GM21786 (cell line): ENCODE results near the gene GPC6.

Experiments used
- ATAC-seq: cut with Tn5 transposase; IDR thresholded peaks from one replicate; pipeline ENCODE4 v1.9.1; 2021; ENCODE audit not compliant: unreplicated experiment

The GPC6 gene

DNA sequence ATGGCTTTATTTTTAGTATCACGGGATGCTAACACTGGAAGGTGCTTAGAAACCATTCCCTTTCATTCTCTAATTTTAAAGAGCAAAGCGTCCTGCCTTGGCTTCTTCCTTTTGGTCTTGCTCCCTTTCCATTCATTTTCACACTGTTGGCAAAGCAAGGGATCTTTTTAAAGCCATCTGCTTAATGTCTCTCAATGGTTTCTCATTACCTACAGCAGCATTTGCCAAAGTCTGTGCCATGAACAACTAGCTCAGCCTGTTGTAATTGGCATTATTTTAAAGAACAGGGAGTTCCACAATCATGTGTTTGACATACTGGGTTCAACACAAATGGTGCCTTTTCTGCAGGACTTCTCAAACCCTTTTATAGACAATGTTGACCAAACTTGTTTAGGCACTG is 444.3 kb downstream of the GPC6 start:
- ATAC-seq, result no peak

DNA sequence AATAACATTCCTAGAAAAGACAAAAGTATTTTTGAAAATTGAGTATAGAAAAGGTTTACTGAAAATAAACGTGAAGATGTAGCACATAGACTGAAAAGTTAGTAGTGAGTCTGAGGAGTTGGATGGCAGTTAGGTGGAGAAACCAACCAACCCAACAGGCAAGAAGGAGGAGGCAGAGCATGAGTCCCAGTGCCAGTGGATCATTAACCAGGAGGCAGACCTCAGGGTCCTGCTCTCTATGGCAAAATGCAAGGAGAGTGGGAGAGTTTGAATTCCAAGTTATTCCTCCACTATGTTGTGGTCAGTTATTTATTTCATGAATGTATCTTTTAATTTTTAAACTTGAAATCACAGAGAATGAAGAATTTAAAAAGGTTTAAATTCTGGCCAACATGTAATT is 446.4 kb downstream of the GPC6 start:
- no peak for ATAC-seq

DNA sequence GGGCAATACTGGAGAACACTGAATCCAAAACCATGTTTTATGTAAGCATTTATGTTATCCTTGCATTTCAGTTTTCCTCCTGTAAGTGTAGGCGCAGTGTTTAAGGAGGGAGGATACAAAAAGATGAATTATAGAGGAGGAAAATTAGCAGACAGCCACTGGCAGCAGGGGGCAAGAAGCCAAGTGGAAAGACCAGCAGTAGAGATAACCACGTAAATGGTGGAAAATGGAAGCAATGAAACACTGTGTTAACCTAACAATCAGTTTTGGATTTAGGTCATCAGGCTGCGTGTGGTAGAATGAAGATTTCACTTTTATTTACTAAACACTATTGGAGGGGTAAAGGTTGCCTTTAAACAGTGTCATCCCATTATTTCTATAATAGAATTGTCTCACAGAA is 447.3 kb downstream of the GPC6 start:
- no peak for ATAC-seq

DNA sequence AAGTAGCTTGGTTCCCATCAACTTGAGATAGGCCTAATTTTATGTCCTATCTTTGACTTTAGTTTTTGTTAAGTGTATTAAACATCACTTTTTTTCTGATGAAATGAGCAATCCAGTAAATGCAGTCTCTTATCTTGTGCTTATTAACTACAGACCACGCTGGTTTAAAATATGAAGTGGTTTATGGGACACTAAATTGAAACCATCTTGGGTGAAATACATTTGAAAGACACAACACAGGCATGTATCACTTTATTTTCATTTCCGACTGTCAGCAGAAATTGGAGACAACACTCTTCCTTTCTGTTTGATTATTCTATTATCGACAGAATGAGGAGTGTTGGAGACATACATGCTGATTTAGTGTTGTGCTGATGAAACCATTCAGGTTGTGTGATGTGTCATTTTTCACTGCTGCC is 447.7 kb downstream of the GPC6 start:
- ATAC-seq, result no peak

DNA sequence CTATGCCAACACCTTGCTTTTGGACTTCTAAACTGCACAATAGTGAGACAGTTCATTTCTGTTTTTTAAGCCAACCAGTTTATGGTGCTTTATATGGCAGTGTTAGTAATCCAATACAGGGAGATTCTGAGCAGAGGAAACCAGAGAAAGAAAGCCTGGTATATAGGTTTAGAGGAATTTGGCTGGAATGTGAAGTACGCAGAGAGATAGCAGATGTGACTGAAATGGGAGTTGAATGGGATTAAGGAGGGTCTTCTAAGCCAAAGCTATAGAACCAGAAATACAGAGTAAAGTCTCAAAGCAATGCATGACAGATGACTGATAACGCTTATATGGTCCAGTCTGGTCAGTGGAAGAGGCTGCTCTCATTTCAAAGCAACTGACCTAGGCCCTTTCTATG is 453.7 kb downstream of the GPC6 start:
- ATAC-seq, result no peak

DNA sequence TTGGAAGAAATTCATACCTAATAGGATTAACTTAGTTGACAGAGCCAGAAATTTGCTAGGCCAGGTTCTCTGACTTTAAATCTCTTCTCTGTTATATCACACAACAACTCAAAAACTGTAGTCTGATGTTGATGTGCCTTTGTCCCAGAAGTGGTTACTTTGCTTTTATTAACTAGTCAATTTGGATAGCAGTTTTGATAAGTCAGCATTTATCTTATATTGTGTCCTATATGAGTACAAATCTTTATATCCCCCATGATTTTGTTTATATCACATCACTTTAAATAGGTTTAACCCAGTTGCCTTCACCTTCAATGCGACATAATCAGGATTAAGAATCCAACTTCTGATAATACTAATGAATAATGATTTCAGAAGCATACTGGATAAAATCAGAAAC is 459.3 kb downstream of the GPC6 start:
- ATAC-seq, result no peak

DNA sequence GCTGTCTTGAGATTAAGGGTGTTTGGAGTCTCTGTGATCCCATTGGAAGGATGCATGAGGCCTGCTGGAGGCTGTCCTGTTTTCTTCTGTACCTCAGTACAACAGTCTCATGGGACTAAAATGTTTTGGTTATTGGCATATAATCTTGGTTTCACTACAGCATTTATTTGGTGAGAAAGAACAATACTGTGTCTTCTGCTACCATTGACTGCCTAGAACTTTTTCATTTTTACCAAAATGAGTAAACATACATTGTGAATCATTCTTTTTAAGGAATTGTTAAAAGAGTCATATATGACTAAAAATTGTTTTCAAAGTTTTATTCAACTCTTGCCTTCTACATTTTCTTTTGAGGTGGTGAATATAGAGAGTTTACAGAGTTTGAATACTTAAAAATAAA is 459.8 kb downstream of the GPC6 start:
- ATAC-seq, result no peak

DNA sequence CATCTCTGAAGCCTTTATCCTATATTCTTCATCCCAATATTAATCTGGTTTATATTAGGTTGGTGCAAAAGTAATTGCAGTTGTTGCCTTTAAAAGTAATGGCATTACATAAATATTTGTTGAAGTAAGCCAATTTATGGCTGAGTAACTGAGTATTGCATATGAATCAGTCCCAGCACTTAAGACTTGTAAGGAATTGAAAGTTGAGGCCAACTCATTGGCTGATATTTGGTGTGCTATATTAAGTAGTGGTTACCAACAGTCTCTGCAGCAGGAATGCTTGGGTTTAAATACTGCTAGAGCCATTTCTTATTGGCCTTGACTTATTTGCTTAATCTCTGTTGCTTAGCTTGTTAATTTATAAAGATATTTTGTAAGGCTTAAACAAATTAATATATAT is 460.7 kb downstream of the GPC6 start:
- no peak for ATAC-seq

DNA sequence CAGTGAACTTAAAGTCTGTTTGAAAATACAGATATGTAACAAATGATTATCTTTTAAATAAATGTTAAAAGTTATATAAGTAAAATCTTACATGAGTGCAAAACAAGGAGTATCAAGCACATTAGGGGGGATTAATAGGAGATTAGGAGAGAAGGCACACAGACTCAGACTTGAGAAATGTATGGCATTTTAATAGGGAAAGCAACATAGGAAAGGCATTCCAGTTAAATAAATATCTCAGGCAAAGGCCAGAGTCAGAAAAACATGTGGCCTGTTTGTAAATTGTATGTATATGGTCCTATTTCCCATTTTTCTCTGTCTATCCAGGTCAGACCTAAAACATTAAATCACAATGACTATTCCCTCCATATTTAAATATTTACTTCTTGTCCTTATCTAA is 462.7 kb downstream of the GPC6 start:
- no peak for ATAC-seq

DNA sequence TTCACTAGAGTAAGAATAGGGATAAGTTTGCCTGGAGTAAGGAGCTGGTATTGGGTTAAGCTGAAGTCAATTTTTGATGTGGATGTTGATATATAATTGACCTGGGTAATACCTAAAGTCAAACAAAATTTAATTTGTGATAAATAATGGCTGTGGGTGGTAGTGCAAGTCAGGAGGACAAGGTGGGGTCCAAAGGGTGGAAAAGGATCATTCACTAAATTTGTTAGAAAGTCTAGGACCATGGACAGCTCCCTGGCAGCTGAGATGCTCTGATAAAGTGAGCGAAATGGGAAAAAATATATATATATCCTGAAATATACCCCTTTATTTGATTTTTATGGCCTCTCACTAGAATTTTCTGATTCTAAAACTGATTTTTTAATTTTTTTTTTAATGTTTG is 463.5 kb downstream of the GPC6 start:
- no peak for ATAC-seq

DNA sequence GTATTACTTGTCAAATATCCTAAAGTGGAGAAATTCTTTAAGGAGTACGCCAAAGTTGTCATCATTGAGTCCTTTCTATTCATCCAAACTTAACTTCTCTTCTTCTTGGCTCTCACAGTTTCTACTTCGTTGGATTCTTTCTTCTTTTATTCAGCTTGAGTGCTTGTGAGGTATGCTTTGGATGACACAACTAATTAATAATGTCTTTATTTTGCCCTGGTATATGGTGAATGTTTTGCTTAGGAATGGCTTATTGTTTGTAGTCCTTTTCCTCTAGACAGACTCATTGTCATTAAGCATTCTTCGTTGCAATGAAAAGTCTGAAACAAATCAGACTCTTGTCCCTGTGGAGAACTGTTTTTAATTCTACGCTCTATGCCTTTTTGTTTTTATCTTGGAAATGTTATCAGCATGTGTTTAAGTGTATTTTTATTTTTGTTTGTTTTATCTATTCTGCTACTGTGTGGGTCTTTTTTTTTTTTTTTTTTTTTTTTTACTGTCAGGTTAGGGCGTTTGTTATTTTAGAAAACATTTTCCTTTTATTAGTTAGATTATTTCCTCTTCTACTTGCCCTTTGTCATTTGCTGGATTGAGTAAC is 471.5 kb downstream of the GPC6 start:
- no peak for ATAC-seq

DNA sequence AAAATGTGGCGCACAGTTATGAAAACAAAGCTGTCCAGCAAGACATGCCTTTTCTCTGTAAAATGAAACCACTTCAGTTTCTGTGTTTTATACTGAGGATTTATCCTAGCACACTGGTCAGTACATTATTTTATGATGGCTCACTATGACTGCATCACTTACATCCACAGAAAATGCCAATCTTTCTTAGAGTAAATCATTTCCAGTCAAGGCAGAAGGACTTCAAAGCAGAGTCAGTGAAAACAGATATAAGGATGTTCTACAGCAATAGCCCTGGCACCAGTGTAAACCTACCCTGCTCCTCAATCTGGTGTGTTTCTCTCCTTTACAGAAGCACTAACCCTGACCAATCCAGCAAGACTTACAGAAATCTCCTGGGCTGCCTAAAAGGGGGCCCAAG is 473.5 kb downstream of the GPC6 start:
- no peak for ATAC-seq

DNA sequence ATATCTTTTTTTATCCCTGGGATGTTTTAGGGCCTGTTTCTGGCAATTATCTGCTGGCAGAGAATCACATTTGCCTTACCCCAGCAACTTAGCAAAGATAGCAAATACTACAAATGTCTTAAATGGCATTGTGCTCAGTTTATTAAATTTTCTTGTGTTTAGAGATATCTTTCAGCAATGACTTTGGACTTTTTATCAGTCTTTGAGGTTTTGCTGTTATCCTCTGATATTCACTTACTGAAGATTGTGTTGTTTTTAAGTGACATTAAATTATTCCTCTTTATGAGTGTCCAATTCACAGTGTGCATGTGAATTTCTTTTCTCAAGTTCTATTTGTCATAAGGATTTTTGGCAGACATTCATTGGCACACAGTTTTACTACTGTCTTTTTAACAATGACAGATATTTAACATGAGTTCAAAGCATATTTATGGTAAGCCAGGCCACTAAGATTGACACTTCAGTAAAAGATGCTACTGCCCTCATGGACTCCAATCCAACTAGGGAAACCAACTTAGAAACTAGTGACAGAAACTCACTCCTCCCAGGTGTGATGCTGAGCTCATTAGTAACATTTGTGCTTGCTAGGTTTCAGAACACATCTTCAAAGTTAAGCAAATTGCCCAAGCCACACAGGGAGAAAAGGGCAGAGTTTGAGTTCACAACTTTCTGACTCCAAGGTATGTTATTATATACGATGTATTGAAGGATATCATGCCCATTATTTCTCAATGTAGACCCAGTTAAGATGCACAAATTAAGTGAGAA is 481.9 kb downstream of the GPC6 start:
- ATAC-seq, result no peak

DNA sequence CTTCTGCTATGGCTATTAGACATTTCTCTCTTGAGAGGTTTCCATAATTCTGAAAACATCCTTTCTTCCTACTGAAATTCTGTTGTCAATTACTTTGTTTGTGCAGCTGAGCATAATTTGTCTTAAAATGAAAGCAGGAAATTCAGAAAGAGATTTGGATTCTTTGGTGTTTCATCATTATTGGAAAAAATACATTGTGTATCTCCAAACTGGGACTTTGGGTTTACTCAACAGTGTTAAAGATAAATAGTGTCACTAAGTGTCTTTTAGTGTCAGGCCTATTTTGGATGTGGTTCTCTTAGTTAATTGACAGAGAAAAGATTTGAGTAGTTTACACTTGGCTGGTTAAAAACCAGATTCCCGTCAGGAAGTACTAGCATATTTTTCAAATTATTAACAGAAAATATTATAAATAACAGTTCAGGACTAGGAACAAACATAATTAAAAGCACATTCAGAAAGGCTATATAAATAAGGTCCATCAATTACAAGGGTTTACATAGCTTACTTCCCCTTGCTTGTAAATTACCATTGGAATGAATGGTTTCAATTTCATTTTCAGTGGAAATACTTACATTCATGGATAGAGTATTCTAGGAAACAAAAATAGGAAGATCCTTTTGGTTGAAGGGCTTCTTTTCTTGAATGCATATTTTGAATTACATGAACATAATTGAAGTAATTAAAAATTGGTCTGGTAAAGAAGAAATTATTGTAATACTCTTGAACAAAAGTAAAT is 483.1 kb downstream of the GPC6 start:
- no peak for ATAC-seq

DNA sequence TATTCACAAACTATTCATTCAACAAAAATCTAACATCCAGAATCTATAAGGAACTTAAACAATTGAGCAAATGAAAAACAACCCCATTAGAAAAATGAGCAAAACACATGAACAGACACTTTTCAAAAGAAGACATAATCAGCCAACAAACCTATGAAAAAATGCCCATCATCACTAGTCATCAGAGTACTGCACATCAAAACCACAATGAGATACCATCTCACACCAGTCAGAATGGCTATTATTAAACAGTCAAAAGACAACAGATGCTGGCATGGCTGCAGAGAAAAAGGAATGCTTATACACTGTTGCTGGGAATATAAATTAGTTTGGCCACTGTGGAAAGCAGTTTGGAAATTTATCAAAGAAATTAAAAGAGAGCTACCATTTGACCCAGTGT is 487.6 kb downstream of the GPC6 start:
- no peak for ATAC-seq

DNA sequence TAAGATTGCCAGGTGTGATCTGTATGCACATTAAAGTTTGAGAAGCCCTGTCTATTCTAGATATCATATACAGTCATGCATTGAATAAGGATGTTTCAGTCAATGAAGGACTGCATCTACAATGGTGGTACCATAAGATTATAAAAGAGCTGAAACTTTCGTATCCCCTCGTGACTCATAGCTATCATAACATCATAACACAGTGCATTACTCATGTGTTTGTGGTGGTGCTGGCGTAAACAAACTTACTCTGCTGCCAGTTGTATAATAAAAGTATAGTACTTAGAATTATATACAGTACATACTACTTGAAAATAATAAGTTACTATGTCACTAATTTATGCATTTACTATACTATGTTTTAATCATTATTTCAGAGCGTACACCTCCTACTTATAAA is 489.3 kb downstream of the GPC6 start:
- no peak for ATAC-seq

DNA sequence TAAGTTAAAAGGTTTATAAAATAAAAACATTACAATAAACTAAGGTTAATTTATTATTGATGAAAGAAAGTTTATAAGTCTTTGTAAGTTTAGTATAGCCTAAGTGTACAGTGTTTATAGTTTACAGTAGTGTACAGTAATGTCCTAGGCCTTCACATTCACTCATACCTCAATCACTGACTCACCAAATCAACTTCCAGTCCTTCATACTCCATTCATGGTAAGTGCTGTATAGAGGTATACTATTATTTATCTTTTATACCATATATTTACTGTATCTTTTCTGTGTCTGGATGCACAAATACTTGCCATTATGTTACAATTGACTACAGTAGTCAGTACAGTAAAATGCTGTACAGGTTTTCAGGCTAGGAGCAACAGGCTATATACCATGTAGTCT is 490.0 kb downstream of the GPC6 start:
- ATAC-seq, result no peak

DNA sequence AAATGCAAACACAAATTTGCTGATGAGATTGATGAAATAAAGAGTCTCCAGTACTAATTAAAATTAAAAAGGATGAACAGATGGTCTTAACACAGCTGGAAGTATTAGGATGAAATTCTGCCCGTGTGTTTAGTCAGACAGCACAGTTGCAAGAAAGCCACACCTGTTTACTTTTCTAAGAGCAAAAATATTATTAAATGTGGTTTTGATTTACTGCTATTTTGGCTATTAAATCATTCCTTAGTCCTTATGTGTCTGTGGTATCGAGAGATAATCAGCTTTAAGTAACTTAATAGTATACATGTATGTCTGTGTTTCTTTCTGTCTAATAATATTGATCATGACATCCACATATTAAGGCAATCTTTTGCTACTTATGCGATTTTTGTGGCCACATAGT is 494.9 kb downstream of the GPC6 start:
- no peak for ATAC-seq

DNA sequence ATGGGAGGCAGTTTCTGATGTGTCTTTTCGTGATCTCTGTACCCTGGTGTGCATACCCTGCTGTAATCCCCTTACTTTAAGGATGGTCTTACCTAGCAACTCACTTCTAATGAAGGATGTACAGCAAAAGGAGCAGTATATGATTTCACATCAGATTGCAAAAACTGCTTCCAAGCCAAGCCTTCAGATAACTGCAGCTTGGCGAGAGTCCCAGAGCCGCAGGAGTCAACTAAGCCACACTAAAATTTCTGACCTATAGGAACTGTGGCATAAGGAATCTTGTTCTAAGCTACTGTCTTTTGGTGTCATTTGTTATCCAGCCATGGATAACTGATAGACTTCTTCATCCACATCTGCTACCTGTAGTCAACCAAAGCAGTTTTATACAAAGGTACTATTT is 496.7 kb downstream of the GPC6 start:
- ATAC-seq, result no peak

DNA sequence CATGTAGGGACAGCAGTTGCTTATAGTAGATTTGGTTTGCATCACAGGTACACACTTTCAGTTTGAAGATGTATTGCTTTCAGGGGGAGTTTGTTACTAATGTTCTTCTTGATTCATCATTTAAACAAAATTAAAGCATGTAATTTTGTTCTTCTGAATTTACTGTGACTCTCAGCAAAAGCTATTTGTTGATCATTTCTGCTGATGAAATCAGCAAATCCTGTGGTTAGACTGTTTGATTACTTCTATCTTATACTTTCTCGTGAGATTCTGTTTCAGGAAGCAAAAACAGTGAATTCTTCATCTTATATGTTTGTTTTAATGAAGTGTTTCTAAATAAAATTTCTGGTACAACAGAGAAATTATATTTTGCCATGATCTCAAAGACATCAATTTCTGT is 497.6 kb downstream of the GPC6 start:
- ATAC-seq, result no peak

DNA sequence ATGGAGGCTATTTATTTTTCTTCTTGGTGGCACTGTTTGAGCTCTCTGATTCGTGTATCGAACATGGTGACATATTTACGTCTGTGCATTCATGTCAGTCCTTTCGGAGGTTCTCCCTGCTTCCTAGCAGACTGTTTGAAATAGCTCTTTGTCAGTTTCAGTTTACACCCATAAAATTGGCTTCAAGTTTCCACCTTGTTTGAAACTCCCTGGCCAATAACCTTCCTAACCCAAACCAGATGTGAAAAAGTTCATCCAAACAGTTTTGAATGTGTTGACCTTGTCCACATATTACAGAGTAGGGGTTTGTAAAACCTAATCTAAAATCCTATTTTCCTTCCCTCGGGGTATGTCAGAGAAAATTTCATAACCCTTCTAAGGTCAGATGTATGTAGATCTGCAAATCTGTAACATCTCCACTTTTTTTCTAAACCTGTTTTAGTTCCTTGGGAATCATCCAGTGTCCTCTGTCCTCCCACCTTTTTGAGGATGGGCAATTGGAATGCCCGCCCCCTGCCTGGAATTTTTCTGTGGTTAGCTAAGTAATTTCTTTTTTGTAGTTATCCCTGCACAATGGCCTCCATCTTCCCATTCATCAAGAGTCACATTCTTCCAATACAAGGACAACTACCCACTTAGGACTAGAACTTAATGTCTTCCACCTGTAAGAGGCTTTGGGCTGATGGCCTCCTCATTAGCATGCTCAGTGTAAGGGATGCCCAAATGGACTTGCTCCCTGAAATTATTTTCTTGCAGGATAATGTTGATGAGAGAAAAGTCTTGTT is 499.8 kb downstream of the GPC6 start:
- ATAC-seq, result no peak
